Fibroblast of villous mesenchyme (primary cell): Measurements from ENCODE around the gene NSUN3. TPM values are rescaled to one million over a fixed set of nuclear protein-coding genes. Genes with fewer than 3 reads are reported as not detected.

ENCODE experiments used
- DNase-seq: peaks from one replicate; pipeline ENCODE4 v3.0.0-alpha.2; 2010; ENCODE audit warnings: low read depth
- H3K4me3 ChIP-seq: 2 replicates; pipeline ENCODE4 v1.5.1; 2011; ENCODE audit warnings: low read depth, mild to moderate bottlenecking, low read length
- total RNA-seq: library from RNA; depleted of rRNA; stranded (reverse); fragments of >200 nt; gene quantifications from 2 replicates; pipeline ENCODE4 v1.2.3, GENCODE V29; 2012
- TF ChIP-seq, protein P1 (sequence below): IDR thresholded peaks from 2 replicates; pipeline ENCODE4 v1.5.1; 2012; ENCODE audit warnings: low read depth, mild to moderate bottlenecking, low read length; ENCODE audit not compliant: insufficient read depth

Gene NSUN3
- total RNA-seq, 1 donor: 13.4 TPM

GRCh38 chr3:94083261-94083660 is 20.4 kb downstream of the NSUN3 start:
- no peak for DNase-seq
- H3K4me3 ChIP-seq: no peak overlapping the region
- TF ChIP-seq, protein P1, sequence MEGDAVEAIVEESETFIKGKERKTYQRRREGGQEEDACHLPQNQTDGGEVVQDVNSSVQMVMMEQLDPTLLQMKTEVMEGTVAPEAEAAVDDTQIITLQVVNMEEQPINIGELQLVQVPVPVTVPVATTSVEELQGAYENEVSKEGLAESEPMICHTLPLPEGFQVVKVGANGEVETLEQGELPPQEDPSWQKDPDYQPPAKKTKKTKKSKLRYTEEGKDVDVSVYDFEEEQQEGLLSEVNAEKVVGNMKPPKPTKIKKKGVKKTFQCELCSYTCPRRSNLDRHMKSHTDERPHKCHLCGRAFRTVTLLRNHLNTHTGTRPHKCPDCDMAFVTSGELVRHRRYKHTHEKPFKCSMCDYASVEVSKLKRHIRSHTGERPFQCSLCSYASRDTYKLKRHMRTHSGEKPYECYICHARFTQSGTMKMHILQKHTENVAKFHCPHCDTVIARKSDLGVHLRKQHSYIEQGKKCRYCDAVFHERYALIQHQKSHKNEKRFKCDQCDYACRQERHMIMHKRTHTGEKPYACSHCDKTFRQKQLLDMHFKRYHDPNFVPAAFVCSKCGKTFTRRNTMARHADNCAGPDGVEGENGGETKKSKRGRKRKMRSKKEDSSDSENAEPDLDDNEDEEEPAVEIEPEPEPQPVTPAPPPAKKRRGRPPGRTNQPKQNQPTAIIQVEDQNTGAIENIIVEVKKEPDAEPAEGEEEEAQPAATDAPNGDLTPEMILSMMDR: no peak

- DNase-seq: no peak
- TF ChIP-seq, protein P1: no peak
- H3K4me3 ChIP-seq: no peak overlapping the region
Measured at GRCh38 chr3:94089126-94089525, 26.3 kb downstream of the NSUN3 start.

DNA sequence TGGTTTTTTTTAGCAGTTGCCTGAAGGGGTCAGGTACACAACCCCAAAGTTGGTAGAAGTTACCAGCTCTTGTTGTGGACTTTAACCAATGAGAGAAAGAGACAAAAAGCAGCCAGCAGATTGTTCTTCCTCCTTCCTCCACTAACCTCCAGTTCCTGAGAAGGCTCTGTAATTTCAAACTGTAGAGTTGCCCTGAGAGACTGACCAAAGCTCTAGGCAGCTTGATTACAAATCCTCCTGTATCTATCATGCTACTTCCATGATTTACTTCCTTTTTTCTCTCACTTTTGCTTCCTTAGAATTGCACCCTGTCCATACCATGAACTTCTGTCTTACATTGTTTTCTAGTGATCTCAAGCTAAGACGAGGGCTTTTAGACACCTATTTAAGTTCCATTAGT is 29.2 kb downstream of the NSUN3 start:
- no peak overlapping the region for H3K4me3 ChIP-seq
- TF ChIP-seq, protein P1: no peak
- DNase-seq: no peak

DNA sequence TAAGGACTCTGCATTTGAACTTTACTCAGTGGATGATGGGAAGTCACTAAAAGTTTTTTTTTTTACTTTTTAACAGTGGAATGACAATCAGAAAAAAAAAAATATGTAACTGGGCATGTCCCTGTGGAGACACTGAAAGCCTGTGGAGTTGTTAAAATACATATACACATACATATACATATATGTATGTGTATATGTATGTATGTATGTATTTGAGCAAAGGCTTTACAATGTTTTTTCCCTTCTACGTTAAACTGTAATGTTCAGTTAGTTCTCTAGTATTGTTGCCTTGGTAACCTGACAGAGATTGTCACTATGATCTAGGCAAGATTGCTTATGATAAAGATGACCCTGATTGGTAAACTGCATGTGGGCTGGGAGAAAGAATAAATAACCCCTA is 30.3 kb downstream of the NSUN3 start:
- DNase-seq: no peak
- TF ChIP-seq, protein P1: no peak
- no peak overlapping the region for H3K4me3 ChIP-seq

- TF ChIP-seq, protein P1: no peak
- H3K4me3 ChIP-seq: no peak overlapping the region
- DNase-seq: no peak
Measured at GRCh38 chr3:94095111-94095510, 32.2 kb downstream of the NSUN3 start.

GRCh38 chr3:94098452-94098851 is 35.6 kb downstream of the NSUN3 start:
- DNase-seq: peak; percentile 51
- TF ChIP-seq, protein P1: no peak
- H3K4me3 ChIP-seq: no peak overlapping the region

DNA sequence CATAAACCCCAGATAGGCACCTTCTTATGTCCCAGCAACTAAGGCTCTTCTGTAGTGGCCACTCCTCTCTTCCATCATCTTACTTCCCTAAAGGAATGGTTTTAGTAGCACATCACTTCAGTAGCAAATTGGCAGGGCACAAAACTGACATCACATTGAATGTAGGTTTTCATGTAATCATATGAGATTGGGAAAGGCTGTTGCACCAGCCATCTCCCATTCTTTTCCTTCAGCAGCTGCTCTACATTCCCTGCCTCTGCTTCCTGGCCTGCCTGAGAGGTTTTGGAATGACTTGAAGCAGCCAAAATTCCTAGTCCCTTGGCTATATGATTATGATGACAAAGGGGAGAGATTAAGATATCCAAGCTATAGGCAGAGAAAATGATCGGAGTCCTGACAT is 36.5 kb downstream of the NSUN3 start:
- no peak overlapping the region for H3K4me3 ChIP-seq
- TF ChIP-seq, protein P1: no peak
- no peak for DNase-seq
